Smooth muscle cell of the brain vasculature (primary cell): ENCODE results near the gene BATF3.
"Not testable (repeated sequence)": the region's sequence is repeated elsewhere in the genome, so short reads cannot be mapped to it uniquely, and the experiment has no call there.

ENCODE experiments used
- DNase-seq: peaks from one replicate; pipeline ENCODE4 v3.0.0-alpha.2; 2012; ENCODE audit warnings: low read depth, low spot score

The BATF3 gene

GRCh38 chr1:212664409-212665199 is 35.0 kb downstream of the BATF3 start:
- no peak for DNase-seq

GRCh38 chr1:212658250-212658649 is 41.4 kb downstream of the BATF3 start:
- not testable (repeated sequence) for DNase-seq

GRCh38 chr1:212656730-212657129 is 42.9 kb downstream of the BATF3 start:
- DNase-seq, result no peak

GRCh38 chr1:212655668-212656440 is 43.8 kb downstream of the BATF3 start:
- no peak for DNase-seq

- DNase-seq, result no peak
These were observed 47.0 kb downstream of the BATF3 start for GRCh38 chr1:212652609-212653008.

GRCh38 chr1:212651977-212652376 is 47.7 kb downstream of the BATF3 start:
- no peak for DNase-seq

GRCh38 chr1:212651521-212651920 is 48.1 kb downstream of the BATF3 start:
- no peak for DNase-seq

GRCh38 chr1:212650228-212650627 is 49.4 kb downstream of the BATF3 start:
- DNase-seq, result no peak

GRCh38 chr1:212649020-212649419 is 50.6 kb downstream of the BATF3 start:
- DNase-seq, result no peak

- no peak for DNase-seq
These were observed 51.2 kb downstream of the BATF3 start for GRCh38 chr1:212648431-212648830.

- DNase-seq, result no peak
These were observed 52.6 kb downstream of the BATF3 start for GRCh38 chr1:212647004-212647403.

GRCh38 chr1:212646588-212646987 is 53.1 kb downstream of the BATF3 start:
- DNase-seq, result no peak

- DNase-seq, result no peak
These were observed 53.8 kb downstream of the BATF3 start for GRCh38 chr1:212645546-212646543.

- no peak for DNase-seq
These were observed 54.6 kb downstream of the BATF3 start for GRCh38 chr1:212644866-212645545.

- no peak for DNase-seq
These were observed 55.8 kb downstream of the BATF3 start for GRCh38 chr1:212643877-212644276.

- no peak for DNase-seq
These were observed 57.7 kb downstream of the BATF3 start for GRCh38 chr1:212641956-212642355.

GRCh38 chr1:212640223-212640878 is 59.3 kb downstream of the BATF3 start:
- no peak for DNase-seq

GRCh38 chr1:212639524-212639923 is 60.1 kb downstream of the BATF3 start:
- not testable (repeated sequence) for DNase-seq

GRCh38 chr1:212638492-212639151 is 61.0 kb downstream of the BATF3 start:
- no peak for DNase-seq

- no peak for DNase-seq
These were observed 61.7 kb downstream of the BATF3 start for GRCh38 chr1:212637902-212638301.
